Spleen (tissue), 7 donors: Measurements from ENCODE around the gene FAM3D.

ENCODE experiments used
- POLR2A ChIP-seq, 3 donors: fragments of 450-650 bp; IDR thresholded peaks; one replicate each; pipeline ENCODE4 v1.5.1; 2017; ENCODE audit warnings: antibody characterized with exemption in 3 of 3, mild to moderate bottlenecking in 1 of 3
- POLR2AphosphoS5 ChIP-seq, 3 donors: sonication (generic); formaldehyde crosslinking; IDR thresholded peaks; one replicate each; pipeline ENCODE4 v1.5.1; 2017; ENCODE audit warnings: antibody characterized with exemption in 3 of 3
- TF ChIP-seq, protein P1 (sequence below), 11 experiments: fragments of 200-600 bp in 7 of 11; fragments of 450-650 bp in 4 of 11; sonication (generic) in 4 of 11; IDR thresholded peaks in 8 of 11; conservative IDR thresholded peaks in 3 of 11; 1 replicate in 7 of 11; 2 replicates in 4 of 11; pipeline versions ENCODE4 v1.4.0 to v1.8.0; 2016 to 2021; ENCODE audit warnings: antibody characterized with exemption in 11 of 11, inconsistent platforms in 4 of 11, mild to moderate bottlenecking in 1 of 11
- donor health status: DM: no; HTN: no; CAD: no; lungs with moderate emphysema.
- donor health status: DM: no; HTN: no; CAD: no.
- donor health status: DM: no; HTN: no; CAD: no.

DNA sequence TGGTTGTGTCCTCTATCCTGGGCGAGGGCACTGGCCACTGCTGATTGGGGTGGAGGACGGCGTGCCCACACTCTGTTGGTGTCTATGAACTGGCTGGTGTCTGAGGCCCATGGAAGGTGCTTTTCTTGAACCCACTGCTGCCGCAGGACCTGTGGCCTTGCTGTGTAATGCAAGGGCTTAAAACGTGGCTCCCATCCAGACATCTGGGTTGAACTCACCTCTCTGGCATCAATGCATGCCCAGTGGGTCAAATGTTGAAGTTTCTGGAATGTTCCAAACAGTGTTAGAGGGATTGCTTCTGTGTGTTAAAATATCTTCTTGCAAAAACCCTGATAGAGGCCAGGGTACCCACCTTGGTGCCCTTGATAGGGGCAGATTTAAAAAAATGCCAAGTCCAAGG is 42.6 kb downstream of the FAM3D start:
- TF ChIP-seq, protein P1, sequence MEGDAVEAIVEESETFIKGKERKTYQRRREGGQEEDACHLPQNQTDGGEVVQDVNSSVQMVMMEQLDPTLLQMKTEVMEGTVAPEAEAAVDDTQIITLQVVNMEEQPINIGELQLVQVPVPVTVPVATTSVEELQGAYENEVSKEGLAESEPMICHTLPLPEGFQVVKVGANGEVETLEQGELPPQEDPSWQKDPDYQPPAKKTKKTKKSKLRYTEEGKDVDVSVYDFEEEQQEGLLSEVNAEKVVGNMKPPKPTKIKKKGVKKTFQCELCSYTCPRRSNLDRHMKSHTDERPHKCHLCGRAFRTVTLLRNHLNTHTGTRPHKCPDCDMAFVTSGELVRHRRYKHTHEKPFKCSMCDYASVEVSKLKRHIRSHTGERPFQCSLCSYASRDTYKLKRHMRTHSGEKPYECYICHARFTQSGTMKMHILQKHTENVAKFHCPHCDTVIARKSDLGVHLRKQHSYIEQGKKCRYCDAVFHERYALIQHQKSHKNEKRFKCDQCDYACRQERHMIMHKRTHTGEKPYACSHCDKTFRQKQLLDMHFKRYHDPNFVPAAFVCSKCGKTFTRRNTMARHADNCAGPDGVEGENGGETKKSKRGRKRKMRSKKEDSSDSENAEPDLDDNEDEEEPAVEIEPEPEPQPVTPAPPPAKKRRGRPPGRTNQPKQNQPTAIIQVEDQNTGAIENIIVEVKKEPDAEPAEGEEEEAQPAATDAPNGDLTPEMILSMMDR (IDR thresholded peaks at IDR 0.05 in 8 of 11, conservative IDR thresholded peaks at IDR 0.05 in 3 of 11) = no peak
- TF ChIP-seq POLR2AphosphoS5 (IDR thresholded peaks at IDR 0.05) (no peak), POLR2A (IDR thresholded peaks at IDR 0.05) (no peak)
